OCI-LY3 (cell line): ENCODE results near the gene C5.

Experiments used
- EZH2phosphoT487 ChIP-seq: fragments of 200-600 bp; shearing (Covaris generic); IDR thresholded peaks from 2 replicates; pipeline ENCODE4 v1.6.1; 2018; ENCODE audit warnings: antibody characterized with exemption, mixed run types, low read depth
- TF ChIP-seq, protein P1 (sequence below): fragments of 200-600, 300-600 bp; sonication (generic); IDR thresholded peaks from 2 replicates; pipeline ENCODE4 v1.5.1; 2014; ENCODE audit warnings: antibody characterized with exemption, low read length, low read depth

DNA sequence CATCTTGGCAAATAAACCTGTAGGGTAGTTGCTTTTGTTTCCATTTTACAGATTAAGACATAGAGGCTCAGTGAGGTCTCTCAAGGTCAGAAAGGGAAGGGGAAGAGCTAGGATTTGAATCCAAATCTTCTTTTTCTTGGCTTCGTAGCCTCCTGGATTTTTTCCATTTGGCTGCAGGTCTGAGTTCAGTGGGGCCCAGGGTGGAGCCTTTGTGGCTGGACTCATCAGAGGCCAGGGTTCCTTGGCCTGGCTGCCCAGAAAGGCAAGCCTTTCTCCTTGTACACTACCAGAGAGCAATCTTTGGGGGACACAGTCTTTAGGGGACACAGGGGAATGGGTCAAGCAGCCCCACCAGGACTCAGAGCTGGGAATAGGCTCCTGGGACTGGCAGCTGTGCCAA, 112.9 kb downstream of the C5 start:
- TF ChIP-seq, protein P1, sequence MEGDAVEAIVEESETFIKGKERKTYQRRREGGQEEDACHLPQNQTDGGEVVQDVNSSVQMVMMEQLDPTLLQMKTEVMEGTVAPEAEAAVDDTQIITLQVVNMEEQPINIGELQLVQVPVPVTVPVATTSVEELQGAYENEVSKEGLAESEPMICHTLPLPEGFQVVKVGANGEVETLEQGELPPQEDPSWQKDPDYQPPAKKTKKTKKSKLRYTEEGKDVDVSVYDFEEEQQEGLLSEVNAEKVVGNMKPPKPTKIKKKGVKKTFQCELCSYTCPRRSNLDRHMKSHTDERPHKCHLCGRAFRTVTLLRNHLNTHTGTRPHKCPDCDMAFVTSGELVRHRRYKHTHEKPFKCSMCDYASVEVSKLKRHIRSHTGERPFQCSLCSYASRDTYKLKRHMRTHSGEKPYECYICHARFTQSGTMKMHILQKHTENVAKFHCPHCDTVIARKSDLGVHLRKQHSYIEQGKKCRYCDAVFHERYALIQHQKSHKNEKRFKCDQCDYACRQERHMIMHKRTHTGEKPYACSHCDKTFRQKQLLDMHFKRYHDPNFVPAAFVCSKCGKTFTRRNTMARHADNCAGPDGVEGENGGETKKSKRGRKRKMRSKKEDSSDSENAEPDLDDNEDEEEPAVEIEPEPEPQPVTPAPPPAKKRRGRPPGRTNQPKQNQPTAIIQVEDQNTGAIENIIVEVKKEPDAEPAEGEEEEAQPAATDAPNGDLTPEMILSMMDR: no peak
- TF ChIP-seq EZH2phosphoT487: no peak
